ENCODE results near the gene SLC2A10. TPM values are rescaled to one million over a fixed set of nuclear protein-coding genes. Genes with fewer than 3 reads are reported as not detected.

SLC2A10 gene
- total and polyA plus RNA-seq, 10 of the 15 experiments (the other 5 are each of a cell fraction or from before 2014, with no cell fraction given): not detected

GRCh38 chr20:46749147-46749546 is 39.7 kb downstream of the SLC2A10 start:
- BruUV-seq (replicated peaks): no TSS peak
- Histone ChIP-seq H3K27ac (ENCODE audit: control insufficient read depth, insufficient read depth) (no peak overlapping the region), H3K36me3 (ENCODE audit: control insufficient read depth in 2 of 2, insufficient read depth in 2 of 2, low read length in 1 of 2) (no peaks in the 10 kb centered on the region), H3K27me3 (replicated peaks in 1 of 2; ENCODE audit: control insufficient read depth in 2 of 2, insufficient read depth in 2 of 2, low read length in 1 of 2) (no peaks in the 10 kb centered on the region; a peak in 1 of 4 replicates), H2AFZ (ENCODE audit: control insufficient read depth, low read depth, low read length) (no peak overlapping the region), H3K9me3 (replicated peaks; ENCODE audit: control insufficient read depth, insufficient read depth, low read length) (no peaks in the 10 kb centered on the region), H3K9ac (ENCODE audit: control insufficient read depth, insufficient read depth, low read length) (no peak overlapping the region), H4K20me1 (ENCODE audit: control insufficient read depth, insufficient read depth) (no peaks in the 10 kb centered on the region), H3K4me3 (no peak overlapping the region), H3K79me2 (ENCODE audit: control insufficient read depth, insufficient read depth, low read length) (no peaks in the 10 kb centered on the region), H3K4me2 (ENCODE audit: control insufficient read depth, insufficient read depth) (no peak overlapping the region), H3K4me1 (ENCODE audit: control insufficient read depth, insufficient read depth, low read length) (no peaks in the 10 kb centered on the region)
- ChIA-PET POLR2A (no interaction called here), SMC1A (ENCODE audit: uncharacterized antibody, unreplicated experiment) (no interaction called here), CTCF (interaction anchor here (0.9 to 2.2 kb wide), 4 partner anchors 8 to 447 kb away, joined by 3 to 8 read pairs (median 4); no protein-coding TSS in a partner anchor), RAD21 (ENCODE audit: unreplicated experiment) (interaction anchor here (1.7 kb wide), 1 partner anchor 9 kb away, joined by 4 read pairs; no protein-coding TSS in a partner anchor)
- no peak for DNase-seq (ENCODE audit: low read depth, low spot score)
- no peak for TF ChIP-seq JUND (IDR thresholded peaks at IDR 0.05; ENCODE audit: low read depth, low read length)
- TF ChIP-seq FOS (IDR thresholded peaks at IDR 0.05; ENCODE audit: borderline replicate concordance, extremely low read depth, insufficient read length): no peak
- TF ChIP-seq MYB (IDR thresholded peaks at IDR 0.05; ENCODE audit: borderline replicate concordance, low read depth, low read length): no peak
- no peak for TF ChIP-seq CBFB (IDR thresholded peaks at IDR 0.05; ENCODE audit: low read depth)
- TF ChIP-seq NBN (IDR thresholded peaks at IDR 0.05): no peak
- TF ChIP-seq SP1 (IDR thresholded peaks at IDR 0.05; ENCODE audit: low read depth, low read length): no peak
- TF ChIP-seq ZNF592 (IDR thresholded peaks at IDR 0.05): no peak
- no peak for TF ChIP-seq IRF3 (IDR thresholded peaks at IDR 0.05)
- no peak for TF ChIP-seq ZNF274 (IDR thresholded peaks at IDR 0.05; ENCODE audit: insufficient read depth, insufficient read length)
- no peak for TF ChIP-seq MLLT1 (IDR thresholded peaks at IDR 0.05)
- TF ChIP-seq KLF5 (IDR thresholded peaks at IDR 0.05; ENCODE audit: partially characterized antibody): no peak
- no peak for TF ChIP-seq TCF7 (IDR thresholded peaks at IDR 0.05; ENCODE audit: borderline replicate concordance)
- in situ Hi-C loops (cut with MboI): no loop called here
- WGBS (ENCODE audit: insufficient coverage, insufficient replicate concordance, low lambda C conversion rate, missing lambda C conversion rate): 52% methylated on average over 3 of the region's 3 CpGs
- ATAC-seq: no peak
- intact Hi-C loops (cut with micrococcal nuclease; ENCODE audit: unreplicated experiment): no loop called here
- no peak for FAIRE-seq

Measured in GM12878 (cell line).